Measurements from ENCODE around the gene CABYR. TPM values are rescaled to one million over a fixed set of nuclear protein-coding genes. Genes with fewer than 3 reads are reported as not detected.

The CABYR gene
- total RNA-seq, 1 experiment from 2014 or later: 29.4 TPM

DNA sequence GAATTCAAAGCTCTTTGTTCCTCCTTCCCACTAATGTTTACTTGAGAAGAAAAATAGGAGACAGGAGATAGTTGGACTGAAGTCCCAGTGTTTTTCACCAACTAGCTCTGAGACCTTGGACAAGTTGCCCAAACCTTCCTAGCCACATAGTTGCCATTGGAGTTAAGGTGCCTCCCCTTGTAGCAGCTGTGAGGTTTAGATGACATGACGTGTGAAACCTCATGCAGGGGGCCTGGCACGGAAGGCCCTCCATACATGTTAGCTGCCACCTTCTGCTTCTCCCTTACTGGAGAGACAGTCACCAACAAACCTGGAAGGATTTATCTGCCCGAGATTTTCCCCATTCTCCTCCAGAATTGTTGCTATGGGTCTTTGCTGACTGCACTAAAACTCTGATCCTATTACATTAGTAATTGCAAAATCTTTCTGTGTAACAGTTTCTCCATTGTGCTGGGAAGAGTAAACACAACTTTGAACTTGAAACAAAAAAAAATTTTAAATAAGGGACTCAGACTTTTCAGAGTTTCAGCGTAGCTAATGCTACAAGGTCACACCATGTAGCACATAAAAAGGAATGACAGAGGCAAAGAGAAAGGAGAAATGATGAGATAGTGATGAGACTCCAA lies 23.8 kb upstream of the CABYR start:
- DNase-seq (ENCODE audit: low read depth, low spot score) (no peak), ATAC-seq (no peak)
- ChIA-PET POLR2A (no interaction called here), CTCF (no interaction called here)
- no peak overlapping the region for H3K27ac ChIP-seq (ENCODE audit: low read length)
- in situ Hi-C loops (cut with HindIII; ENCODE audit: low pct_unique_long_range_greater_than_20kb, low sequenced_read_pairs): no loop called here
- no TSS peak for BruUV-seq (replicated peaks)
- no peaks in the 10 kb centered on the region for H3K36me3 ChIP-seq (ENCODE audit: control insufficient read depth, insufficient read depth, low read length)
- H3K27me3 ChIP-seq (ENCODE audit: control insufficient read depth, insufficient read depth, low read length): no peaks in the 10 kb centered on the region
- H3K4me1 ChIP-seq (ENCODE audit: control insufficient read depth, insufficient read depth, low read length): peaks cover 2% of the 10 kb centered on the region; the same call in 1 of the 2 replicates
- H3K4me3 ChIP-seq (ENCODE audit: low read depth in 2 of 2, low read length in 2 of 2): no peak overlapping the region
- H3K9me3 ChIP-seq (ENCODE audit: control insufficient read depth, insufficient read depth, low read depth, low read length): no peaks in the 10 kb centered on the region
- intact Hi-C loops (cut with micrococcal nuclease; ENCODE audit: unreplicated experiment): loop anchor here (5.0 kb wide), 2 partner anchors 98 to 293 kb away; no protein-coding TSS in a partner anchor
- no peak for TF ChIP-seq CTCF (IDR thresholded peaks at IDR 0.05)
- no peak for TF ChIP-seq POLR2AphosphoS5 (IDR thresholded peaks at IDR 0.05; ENCODE audit: low read depth, low read length)
- no peak for TF ChIP-seq SIN3A (IDR thresholded peaks at IDR 0.05; ENCODE audit: borderline replicate concordance, insufficient read depth, low read depth, low read length)
- no peak for TF ChIP-seq REST (IDR thresholded peaks at IDR 0.05; ENCODE audit: insufficient read depth in 1 of 2, low read depth in 2 of 2, low read length in 1 of 2)
- TF ChIP-seq TCF7L2 (IDR thresholded peaks at IDR 0.05; ENCODE audit: low read depth, low read length): no peak

- Histone ChIP-seq H3K4me3 (ENCODE audit: low read depth in 2 of 2, low read length in 2 of 2) (no peak overlapping the region), H3K27ac (ENCODE audit: low read length) (no peak overlapping the region), H3K9me3 (ENCODE audit: control insufficient read depth, insufficient read depth, low read depth, low read length) (no peaks in the 10 kb centered on the region), H3K36me3 (ENCODE audit: control insufficient read depth, insufficient read depth, low read length) (no peaks in the 10 kb centered on the region), H3K27me3 (ENCODE audit: control insufficient read depth, insufficient read depth, low read length) (no peaks in the 10 kb centered on the region), H3K4me1 (ENCODE audit: control insufficient read depth, insufficient read depth, low read length) (peaks cover 2% of the 10 kb centered on the region; the same call in 1 of the 2 replicates)
- no TSS peak for BruUV-seq (replicated peaks)
- in situ Hi-C loops (cut with HindIII; ENCODE audit: low pct_unique_long_range_greater_than_20kb, low sequenced_read_pairs) (no loop called here), intact Hi-C loops (cut with micrococcal nuclease; ENCODE audit: unreplicated experiment) (loop anchor here (5.0 kb wide), 2 partner anchors 98 to 293 kb away; no protein-coding TSS in a partner anchor)
- CTCF ChIA-PET: interaction anchor here (0.6 kb wide), 1 partner anchor 162 kb away, joined by 5 read pairs; no protein-coding TSS in a partner anchor
- TF ChIP-seq REST (IDR thresholded peaks at IDR 0.05; ENCODE audit: insufficient read depth in 1 of 2, low read depth in 2 of 2, low read length in 1 of 2): no peak
- TF ChIP-seq CTCF (IDR thresholded peaks at IDR 0.05): no peak
- no peak for TF ChIP-seq SIN3A (IDR thresholded peaks at IDR 0.05; ENCODE audit: borderline replicate concordance, insufficient read depth, low read depth, low read length)
- TF ChIP-seq POLR2AphosphoS5 (IDR thresholded peaks at IDR 0.05; ENCODE audit: low read depth, low read length): no peak
- TF ChIP-seq TCF7L2 (IDR thresholded peaks at IDR 0.05; ENCODE audit: low read depth, low read length): no peak
- DNase-seq (ENCODE audit: low read depth, low spot score): no peak
- POLR2A ChIA-PET: no interaction called here
- ATAC-seq: no peak
Measured at GRCh38 chr18:24115628-24116027, 23.2 kb upstream of the CABYR start.

Measured in Panc1 (cell line).